H9 (cell line): ENCODE measurements around the gene NOD1. TPM values are rescaled to one million over a fixed set of nuclear protein-coding genes. Genes with fewer than 3 reads are reported as not detected.

Source experiments
- DNase-seq: peaks from one replicate; pipeline ENCODE4 v3.0.0-alpha.2; 2017
- H2AFZ ChIP-seq: one replicate; pipeline ENCODE4 v1.6.1; 2013; ENCODE audit warnings: mild to moderate bottlenecking, low read length, control low read depth, moderate library complexity
- H2AK5ac ChIP-seq: 2 replicates; pipeline ENCODE4 v1.6.1; 2013; ENCODE audit warnings: low read length, control low read depth, mixed read lengths; ENCODE audit not compliant: insufficient read length
- H2BK120ac ChIP-seq: one replicate; pipeline ENCODE4 v1.6.1; 2013; ENCODE audit warnings: low read depth, mild to moderate bottlenecking, low read length, control low read depth, inconsistent platforms; ENCODE audit not compliant: poor library complexity, severe bottlenecking
- H2BK12ac ChIP-seq: 2 replicates; pipeline ENCODE4 v1.6.1; 2013; ENCODE audit warnings: low read length, control low read depth, mixed read lengths, low read depth; ENCODE audit not compliant: insufficient read length
- H2BK15ac ChIP-seq: 2 replicates; pipeline ENCODE4 v1.6.1; 2013; ENCODE audit warnings: low read depth, low read length, control low read depth
- H2BK20ac ChIP-seq: one replicate; pipeline ENCODE4 v1.6.1; 2013; ENCODE audit warnings: low read depth, mild to moderate bottlenecking, low read length, control low read depth, inconsistent platforms; ENCODE audit not compliant: poor library complexity, severe bottlenecking
- H2BK5ac ChIP-seq: 2 replicates; pipeline ENCODE4 v1.6.1; 2013; ENCODE audit warnings: low read length, control low read depth, mixed read lengths; ENCODE audit not compliant: insufficient read length
- H3K14ac ChIP-seq: 2 replicates; pipeline ENCODE4 v1.6.1; 2013; ENCODE audit warnings: low read length, control low read depth; ENCODE audit not compliant: insufficient read depth
- H3K18ac ChIP-seq: 2 replicates; pipeline ENCODE4 v1.6.1; 2013; ENCODE audit warnings: low read depth, mild to moderate bottlenecking, mixed read lengths, low read length, control low read depth; ENCODE audit not compliant: insufficient read length
- H3K23ac ChIP-seq: 2 replicates; pipeline ENCODE4 v1.6.1; 2013; ENCODE audit warnings: low read length, control low read depth, mixed read lengths, low read depth; ENCODE audit not compliant: insufficient read length
- H3K23me2 ChIP-seq: 2 replicates; pipeline ENCODE4 v1.6.1; 2013; ENCODE audit warnings: low read depth, mild to moderate bottlenecking, mixed read lengths, low read length, control low read depth; ENCODE audit not compliant: insufficient read length, poor library complexity, severe bottlenecking
- H3K27ac ChIP-seq: 2 replicates; pipeline ENCODE4 v1.5.1; 2013; ENCODE audit warnings: low read length, control low read depth, mixed read lengths, low read depth; ENCODE audit not compliant: insufficient read length
- H3K27me3 ChIP-seq: 2 replicates; pipeline ENCODE4 v1.6.1; 2013; ENCODE audit warnings: low read length, control low read depth, inconsistent platforms; ENCODE audit not compliant: insufficient read depth
- H3K4ac ChIP-seq: 2 replicates; pipeline ENCODE4 v1.6.1; 2013; ENCODE audit warnings: low read depth, mild to moderate bottlenecking, control low read depth, inconsistent platforms, low read length, moderate library complexity
- H3K4me1 ChIP-seq: 2 replicates; pipeline ENCODE4 v1.6.1; 2013; ENCODE audit warnings: low read length, control low read depth, inconsistent platforms; ENCODE audit not compliant: insufficient read depth
- H3K4me2 ChIP-seq: 2 replicates; pipeline ENCODE4 v1.6.1; 2013; ENCODE audit warnings: low read length, control low read depth, mixed read lengths; ENCODE audit not compliant: insufficient read length, insufficient read depth
- H3K56ac ChIP-seq: 2 replicates; pipeline ENCODE4 v1.6.1; 2013; ENCODE audit warnings: low read depth, mild to moderate bottlenecking, mixed read lengths, low read length, control low read depth; ENCODE audit not compliant: insufficient read length
- H3K79me1 ChIP-seq: 2 replicates; pipeline ENCODE4 v1.6.1; 2013; ENCODE audit warnings: low read depth, mild to moderate bottlenecking, moderate library complexity, low read length, control low read depth, inconsistent platforms; ENCODE audit not compliant: insufficient read depth, poor library complexity, severe bottlenecking
- H3K79me2 ChIP-seq: 2 replicates; pipeline ENCODE4 v1.6.1; 2013; ENCODE audit warnings: low read length, control low read depth, inconsistent platforms; ENCODE audit not compliant: insufficient read depth
- H3K9ac ChIP-seq: 2 replicates; pipeline ENCODE4 v1.6.1; 2013; ENCODE audit warnings: low read length, control low read depth, mixed read lengths; ENCODE audit not compliant: insufficient read length; ENCODE audit errors: extremely low read depth
- H3K9me3 ChIP-seq: one replicate; pipeline ENCODE4 v1.6.1; 2013; ENCODE audit warnings: low read depth, low read length, inconsistent platforms; ENCODE audit not compliant: control insufficient read depth
- H3T11ph ChIP-seq: one replicate; pipeline ENCODE4 v1.6.1; 2013; ENCODE audit warnings: mild to moderate bottlenecking, low read length, control low read depth, inconsistent platforms
- H4K20me1 ChIP-seq: one replicate; pipeline ENCODE4 v1.6.1; 2013; ENCODE audit not compliant: control insufficient read depth, insufficient read length, insufficient read depth
- H4K5ac ChIP-seq: 2 replicates; pipeline ENCODE4 v1.6.1; 2013; ENCODE audit warnings: low read depth, mild to moderate bottlenecking, mixed read lengths, low read length, control low read depth; ENCODE audit not compliant: insufficient read length
- H4K8ac ChIP-seq: replicated peaks from 2 replicates; pipeline ENCODE4 v1.6.1; 2013; ENCODE audit warnings: low read length, control low read depth, mixed read lengths, low read depth; ENCODE audit not compliant: insufficient read length
- H4K91ac ChIP-seq: 2 replicates; pipeline ENCODE4 v1.6.1; 2013; ENCODE audit warnings: low read depth, mild to moderate bottlenecking, moderate library complexity, mixed read lengths, low read length, control low read depth; ENCODE audit not compliant: insufficient read length
- H3K27ac Mint-ChIP-seq, 3 experiments: 2 replicates in 2 of 3; 3 replicates in 1 of 3; pipeline ENCODE4 v1.8.0; 2020 to 2021; ENCODE audit warnings: mixed read lengths in 3 of 3, mild to moderate bottlenecking in 1 of 3, moderate library complexity in 1 of 3
- H3K27me3 Mint-ChIP-seq: 2 replicates; pipeline ENCODE4 v1.8.0; 2021; ENCODE audit warnings: low read depth, mild to moderate bottlenecking, moderate library complexity, mixed read lengths
- H3K36me3 Mint-ChIP-seq, 3 experiments: 2 replicates in 2 of 3; 3 replicates in 1 of 3; pipeline ENCODE4 v1.8.0; 2020 to 2021; ENCODE audit warnings: low read depth in 3 of 3, mixed read lengths in 3 of 3; ENCODE audit not compliant: insufficient read depth in 1 of 3
- H3K4me1 Mint-ChIP-seq, 2 experiments: 2 replicates each; pipeline ENCODE4 v1.8.0; 2020; ENCODE audit warnings: mixed read lengths in 2 of 2
- H3K4me3 Mint-ChIP-seq, 2 experiments: 2 replicates in 1 of 2; 3 replicates in 1 of 2; pipeline ENCODE4 v1.8.0; 2020 to 2021; ENCODE audit warnings: mild to moderate bottlenecking in 2 of 2, mixed read lengths in 2 of 2, moderate library complexity in 1 of 2
- H3K9me3 Mint-ChIP-seq, 2 experiments: 2 replicates in 1 of 2; 3 replicates in 1 of 2; pipeline ENCODE4 v1.8.0; 2020; ENCODE audit warnings: mild to moderate bottlenecking in 2 of 2, mixed read lengths in 2 of 2, moderate library complexity in 1 of 2
- CTCF ChIP-seq: fragments of 200-600 bp; sonication (generic); conservative IDR thresholded peaks from 3 replicates; pipeline ENCODE4 v1.8.0; 2021; ENCODE audit warnings: antibody characterized with exemption, mild to moderate bottlenecking
- WGBS: extraction: QIAGEN DNeasy Blood & Tissue Kit; methylation state at CpG from one replicate; pipeline ENCODE4 v1.1.7; 2013; ENCODE audit warnings: missing lambda C conversion rate, low lambda C conversion rate, mixed read lengths; ENCODE audit not compliant: insufficient read length; ENCODE audit errors: extremely low coverage; 5-methylcytosine and 5-hydroxymethylcytosine counted together
- total RNA-seq: library from RNA; stranded (reverse); gene quantifications from 2 replicates; pipeline ENCODE4 v1.2.1, GENCODE V29; 2021

Gene NOD1
- total RNA-seq, 1 experiment from 2014 or later: 5.3 TPM

GRCh38 chr7:30458311-30458710 is 20.3 kb downstream of the NOD1 start:
- no peak overlapping the region for H2BK5ac ChIP-seq
- no peak overlapping the region for H2BK15ac ChIP-seq
- H3K4ac ChIP-seq: no peak overlapping the region
- no peak overlapping the region for H3K9ac ChIP-seq
- Mint-ChIP-seq H3K4me3 (no peak overlapping the region), H3K27me3 (no peaks in the 10 kb centered on the region), H3K9me3 (no peaks in the 10 kb centered on the region; a peak in 1 of 5 replicates), H3K36me3 (peaks cover 2 to 6% (median 5%) of the 10 kb centered on the region in 3 experiments; a peak in 5 of 7 replicates), H3K27ac (no peak overlapping the region), H3K4me1 (peaks cover 5 to 13% of the 10 kb centered on the region in 2 experiments; a peak in 3 of 4 replicates)
- H3K79me1 ChIP-seq: no peaks in the 10 kb centered on the region
- no peaks in the 10 kb centered on the region for H3K4me1 ChIP-seq
- no peak overlapping the region for H2AFZ ChIP-seq
- H2BK20ac ChIP-seq: no peak overlapping the region
- no peaks in the 10 kb centered on the region for H3K9me3 ChIP-seq
- no peaks in the 10 kb centered on the region for H3K79me2 ChIP-seq
- H3K18ac ChIP-seq: no peak overlapping the region
- no peak overlapping the region for H4K5ac ChIP-seq
- no peak overlapping the region for H2BK12ac ChIP-seq
- no peak overlapping the region for H3T11ph ChIP-seq
- no peaks in the 10 kb centered on the region for H4K20me1 ChIP-seq
- H2AK5ac ChIP-seq: no peak overlapping the region
- no peak overlapping the region for H2BK120ac ChIP-seq
- no peak for DNase-seq
- H3K23me2 ChIP-seq: no peaks in the 10 kb centered on the region
- no peak overlapping the region for H4K8ac ChIP-seq
- no peak overlapping the region for H3K23ac ChIP-seq
- H3K56ac ChIP-seq: no peak overlapping the region
- no peak for TF ChIP-seq CTCF
- WGBS: no CpG with 5 or more reads among the region's 1 CpG
- H3K4me2 ChIP-seq: no peak overlapping the region
- H3K27me3 ChIP-seq: no peaks in the 10 kb centered on the region
- H4K91ac ChIP-seq: no peak overlapping the region
- H3K27ac ChIP-seq: no peak overlapping the region
- no peak overlapping the region for H3K14ac ChIP-seq
